Vagina (tissue), 2 donors: ENCODE measurements around the gene SLF2. TPM values are rescaled to one million over a fixed set of nuclear protein-coding genes. Genes with fewer than 3 reads are reported as not detected.

Source experiments
- DNase-seq, 2 donors: peaks; one replicate each; pipeline ENCODE4 v3.0.0-alpha.2; 2017; ENCODE audit errors: extremely low spot score in 2 of 2
- H3K27ac ChIP-seq: fragments of 200-600 bp; sonication (generic); one replicate; pipeline ENCODE4 v1.5.1; 2019
- H3K27me3 ChIP-seq: fragments of 200-600 bp; sonication (generic); one replicate; pipeline ENCODE4 v1.5.1; 2019
- H3K36me3 ChIP-seq, 2 donors: fragments of 200-600 bp; sonication (generic); one replicate each; pipeline ENCODE4 v1.5.1; 2017 to 2019
- H3K4me1 ChIP-seq: fragments of 200-600 bp; sonication (generic); one replicate; pipeline ENCODE4 v1.5.1; 2019
- H3K4me3 ChIP-seq, 2 donors: fragments of 200-600 bp; sonication (generic); 1 replicate in 1 of 2; 2 replicates in 1 of 2; pipeline ENCODE4 v1.5.1; 2016 to 2019
- H3K9me3 ChIP-seq: fragments of 200-600 bp; sonication (generic); one replicate; pipeline ENCODE4 v1.5.1; 2019
- POLR2A ChIP-seq, 2 donors: fragments of 450-650 bp; IDR thresholded peaks; one replicate each; pipeline ENCODE4 v1.6.1; 2017; ENCODE audit warnings: antibody characterized with exemption in 2 of 2, mild to moderate bottlenecking in 2 of 2, moderate library complexity in 2 of 2
- POLR2AphosphoS5 ChIP-seq, 2 donors: sonication (generic); formaldehyde crosslinking; IDR thresholded peaks; one replicate each; pipeline ENCODE4 v1.9.0; 2017; ENCODE audit warnings: antibody characterized with exemption in 2 of 2, mild to moderate bottlenecking in 2 of 2, low read depth in 1 of 2; ENCODE audit not compliant: insufficient read depth in 1 of 2
- intact Hi-C: fragments of 100-400 bp; cut with DNase I; formaldehyde crosslinking; loops from one replicate; pipeline ENCODE4 v1.15.1; 2023
- total RNA-seq: library from RNA; depleted of rRNA; stranded (reverse); fragments of >200 nt; gene quantifications from one replicate; pipeline ENCODE4 v1.2.3, GENCODE V29; 2016
- TF ChIP-seq, protein P1 (sequence below), 3 experiments: fragments of 450-650 bp in 2 of 3; fragments of 200-600 bp in 1 of 3; sonication (generic) in 1 of 3; IDR thresholded peaks; one replicate each; pipeline ENCODE4 v1.5.1; 2017 to 2019; ENCODE audit warnings: antibody characterized with exemption in 3 of 3, mild to moderate bottlenecking in 2 of 3, moderate library complexity in 2 of 3

Gene SLF2
- total RNA-seq, 1 donor from 2014 or later: 26.8 TPM

- Histone ChIP-seq H3K27ac (no peak overlapping the region), H3K27me3 (no peaks in the 10 kb centered on the region), H3K36me3 (peaks cover 0 to 54% of the 10 kb centered on the region in 2 donors), H3K9me3 (no peaks in the 10 kb centered on the region), H3K4me1 (no peaks in the 10 kb centered on the region), H3K4me3 (no peak overlapping the region)
- intact Hi-C loops: no loop called here
- no peak for DNase-seq
- TF ChIP-seq, protein P1, sequence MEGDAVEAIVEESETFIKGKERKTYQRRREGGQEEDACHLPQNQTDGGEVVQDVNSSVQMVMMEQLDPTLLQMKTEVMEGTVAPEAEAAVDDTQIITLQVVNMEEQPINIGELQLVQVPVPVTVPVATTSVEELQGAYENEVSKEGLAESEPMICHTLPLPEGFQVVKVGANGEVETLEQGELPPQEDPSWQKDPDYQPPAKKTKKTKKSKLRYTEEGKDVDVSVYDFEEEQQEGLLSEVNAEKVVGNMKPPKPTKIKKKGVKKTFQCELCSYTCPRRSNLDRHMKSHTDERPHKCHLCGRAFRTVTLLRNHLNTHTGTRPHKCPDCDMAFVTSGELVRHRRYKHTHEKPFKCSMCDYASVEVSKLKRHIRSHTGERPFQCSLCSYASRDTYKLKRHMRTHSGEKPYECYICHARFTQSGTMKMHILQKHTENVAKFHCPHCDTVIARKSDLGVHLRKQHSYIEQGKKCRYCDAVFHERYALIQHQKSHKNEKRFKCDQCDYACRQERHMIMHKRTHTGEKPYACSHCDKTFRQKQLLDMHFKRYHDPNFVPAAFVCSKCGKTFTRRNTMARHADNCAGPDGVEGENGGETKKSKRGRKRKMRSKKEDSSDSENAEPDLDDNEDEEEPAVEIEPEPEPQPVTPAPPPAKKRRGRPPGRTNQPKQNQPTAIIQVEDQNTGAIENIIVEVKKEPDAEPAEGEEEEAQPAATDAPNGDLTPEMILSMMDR (IDR thresholded peaks at IDR 0.05): no peak
- TF ChIP-seq POLR2AphosphoS5 (IDR thresholded peaks at IDR 0.05; ENCODE audit: insufficient read depth in 1 of 2, low read depth in 1 of 2) (no peak), POLR2A (IDR thresholded peaks at IDR 0.05) (no peak)
Observed at GRCh38 chr10:100960251-100960650, 47.5 kb downstream of the SLF2 start.

GRCh38 chr10:100962351-100963080 lies 49.8 kb downstream of the SLF2 start:
- Histone ChIP-seq H3K27ac (no peak overlapping the region), H3K27me3 (no peaks in the 10 kb centered on the region), H3K4me1 (no peaks in the 10 kb centered on the region), H3K4me3 (no peak overlapping the region), H3K9me3 (no peaks in the 10 kb centered on the region), H3K36me3 (peaks cover 0 to 47% of the 10 kb centered on the region in 2 donors)
- intact Hi-C loops: no loop called here
- TF ChIP-seq POLR2A (IDR thresholded peaks at IDR 0.05) (no peak), POLR2AphosphoS5 (IDR thresholded peaks at IDR 0.05; ENCODE audit: insufficient read depth in 1 of 2, low read depth in 1 of 2) (no peak)
- TF ChIP-seq, protein P1 (IDR thresholded peaks at IDR 0.05): no peak
- DNase-seq: no peak

DNA sequence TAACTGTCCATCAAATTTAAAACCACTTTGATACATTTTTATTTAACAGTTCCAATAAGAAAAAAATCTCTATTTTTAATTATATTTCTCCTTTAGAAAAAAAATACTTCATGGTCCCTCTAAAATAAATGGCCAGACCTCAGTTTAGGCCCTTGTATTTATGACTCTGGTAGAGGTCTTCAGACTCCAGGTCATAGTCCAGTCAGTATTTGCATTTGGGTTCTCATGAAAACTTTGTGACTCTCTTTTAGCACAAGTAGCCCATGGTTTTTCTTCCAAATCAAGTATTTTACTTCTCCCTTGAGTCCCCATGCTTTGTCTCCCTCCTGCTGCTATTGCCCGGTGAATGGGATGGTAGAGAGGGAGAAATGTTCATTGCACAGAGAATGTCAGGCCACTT lies 51.1 kb downstream of the SLF2 start:
- H3K27me3 ChIP-seq: no peaks in the 10 kb centered on the region
- intact Hi-C loops: no loop called here

DNA sequence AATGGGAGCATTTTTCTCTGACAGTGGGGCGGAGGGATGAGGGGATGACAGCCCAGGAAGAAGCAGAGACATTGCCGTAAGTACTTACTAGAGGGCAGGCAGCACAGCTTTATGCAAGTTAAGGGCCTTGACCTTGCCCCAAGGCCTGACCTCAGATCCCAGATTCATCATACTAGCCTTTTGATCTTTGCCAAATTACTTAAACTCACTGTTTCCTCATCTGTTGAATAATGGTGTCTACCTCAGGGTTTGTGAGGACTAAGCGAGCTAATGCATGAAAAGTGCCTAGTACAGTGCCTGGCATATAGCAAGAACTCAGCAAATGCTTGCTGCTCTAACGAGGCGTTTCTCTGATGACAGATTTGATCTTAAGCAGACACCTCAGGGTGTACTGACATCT lies 53.1 kb downstream of the SLF2 start:
- Histone ChIP-seq H3K36me3 (peaks cover 0 to 27% of the 10 kb centered on the region in 2 donors), H3K27ac (no peak overlapping the region), H3K4me1 (peaks cover 15% of the 10 kb centered on the region), H3K4me3 (no peak overlapping the region), H3K27me3 (no peaks in the 10 kb centered on the region), H3K9me3 (no peaks in the 10 kb centered on the region)
- intact Hi-C loops: no loop called here
- DNase-seq: no peak
- no peak for TF ChIP-seq POLR2AphosphoS5 (IDR thresholded peaks at IDR 0.05; ENCODE audit: insufficient read depth in 1 of 2, low read depth in 1 of 2)
- TF ChIP-seq, protein P1 (IDR thresholded peaks at IDR 0.05): no peak
- TF ChIP-seq POLR2A (IDR thresholded peaks at IDR 0.05): no peak

More for the DNA sequence above, 51.1 kb downstream of the SLF2 start:
- Histone ChIP-seq H3K4me1 (peaks cover 3% of the 10 kb centered on the region), H3K4me3 (no peak overlapping the region), H3K27ac (no peak overlapping the region), H3K9me3 (no peaks in the 10 kb centered on the region), H3K36me3 (peaks cover 0 to 35% of the 10 kb centered on the region in 2 donors)
- TF ChIP-seq POLR2AphosphoS5 (IDR thresholded peaks at IDR 0.05; ENCODE audit: insufficient read depth in 1 of 2, low read depth in 1 of 2) (no peak), POLR2A (IDR thresholded peaks at IDR 0.05) (no peak)
- TF ChIP-seq, protein P1 (IDR thresholded peaks at IDR 0.05): no peak
- DNase-seq: no peak

DNA sequence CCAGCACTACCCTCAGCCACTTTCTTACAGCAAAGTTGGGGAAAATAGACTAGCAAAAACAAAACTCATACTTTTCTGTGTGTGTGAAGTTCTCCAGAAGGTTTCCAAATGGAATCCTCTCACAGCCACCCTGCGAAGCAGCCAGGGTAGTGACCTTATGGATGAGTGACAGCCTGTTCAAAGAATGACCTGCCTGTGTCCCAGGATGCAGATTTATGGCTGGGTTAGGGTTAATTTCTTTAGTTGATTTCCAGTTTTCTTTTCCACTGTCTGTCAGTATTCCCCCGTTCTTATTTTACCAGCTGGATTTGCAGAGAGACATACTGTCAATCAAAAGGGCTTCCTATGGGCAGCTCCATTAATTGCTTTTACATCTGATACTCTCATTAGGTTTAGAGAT lies 54.1 kb downstream of the SLF2 start:
- no peak overlapping the region for H3K4me3 ChIP-seq
- no peak overlapping the region for H3K27ac ChIP-seq
- no peaks in the 10 kb centered on the region for H3K27me3 ChIP-seq
- H3K36me3 ChIP-seq: peaks cover 0 to 24% of the 10 kb centered on the region in 2 donors
- intact Hi-C loops: no loop called here
- no peak for DNase-seq
- no peak for TF ChIP-seq POLR2A (IDR thresholded peaks at IDR 0.05)
- TF ChIP-seq, protein P1 (IDR thresholded peaks at IDR 0.05): no peak
- no peak for TF ChIP-seq POLR2AphosphoS5 (IDR thresholded peaks at IDR 0.05; ENCODE audit: insufficient read depth in 1 of 2, low read depth in 1 of 2)
- H3K4me1 ChIP-seq: peaks cover 15% of the 10 kb centered on the region
- no peaks in the 10 kb centered on the region for H3K9me3 ChIP-seq
